Memory B cell (primary cell): ENCODE measurements around the gene CCND3.

Source experiments
- ATAC-seq: fragments of 150-1000 bp; cut with Tn5 transposase; 2 replicates; pipeline ENCODE4 v1.10.0; 2021; ENCODE audit warnings: low read depth, mild to moderate bottlenecking, moderate library complexity
- DNase-seq, 2 donors: peaks; one replicate each; pipeline ENCODE4 v3.0.0; 2022; ENCODE audit warnings: low spot score in 2 of 2
- H3K27ac Mint-ChIP-seq: one replicate; pipeline ENCODE4 v1.8.0; 2022; ENCODE audit warnings: mild to moderate bottlenecking, moderate library complexity, mixed read lengths
- H3K27me3 Mint-ChIP-seq: one replicate; pipeline ENCODE4 v1.8.0; 2022; ENCODE audit warnings: mixed read lengths
- H3K36me3 Mint-ChIP-seq: one replicate; pipeline ENCODE4 v1.8.0; 2022; ENCODE audit warnings: mild to moderate bottlenecking, mixed read lengths
- H3K4me1 Mint-ChIP-seq: one replicate; pipeline ENCODE4 v1.8.0; 2022; ENCODE audit warnings: mixed read lengths
- H3K4me3 Mint-ChIP-seq: one replicate; pipeline ENCODE4 v1.8.0; 2022; ENCODE audit warnings: mild to moderate bottlenecking, moderate library complexity, mixed read lengths
- H3K9me3 Mint-ChIP-seq: one replicate; pipeline ENCODE4 v1.8.0; 2022; ENCODE audit warnings: mixed read lengths

The CCND3 gene

GRCh38 chr6:41887331-41887751, 54.3 kb downstream of the CCND3 start:
- Mint-ChIP-seq H3K4me1 (no peaks in the 10 kb centered on the region), H3K27me3 (no peaks in the 10 kb centered on the region), H3K27ac (no peak overlapping the region), H3K9me3 (no peaks in the 10 kb centered on the region), H3K4me3 (no peak overlapping the region), H3K36me3 (no peaks in the 10 kb centered on the region)
- ATAC-seq (no peak), DNase-seq (no peak)

DNA sequence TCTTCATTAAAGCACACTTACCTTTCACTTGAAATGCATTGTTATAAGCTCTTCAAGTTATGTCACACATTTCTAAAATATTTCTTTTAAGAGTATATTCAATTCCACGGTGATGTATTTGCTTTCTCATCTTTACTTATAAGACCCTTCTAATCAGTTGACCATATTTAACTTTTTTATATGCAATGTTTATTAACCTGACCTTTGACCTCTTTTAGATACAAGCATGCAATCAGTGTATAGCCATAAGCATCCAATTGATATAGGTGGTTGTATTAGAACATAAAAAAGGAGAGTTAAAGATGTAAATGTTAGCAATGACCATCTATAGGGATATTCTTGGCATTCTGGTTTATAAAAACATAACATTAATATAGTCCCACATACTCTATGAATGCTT, 55.7 kb downstream of the CCND3 start:
- DNase-seq (no peak), ATAC-seq (no peak)
- Mint-ChIP-seq H3K27me3 (no peaks in the 10 kb centered on the region), H3K4me1 (no peaks in the 10 kb centered on the region), H3K9me3 (no peaks in the 10 kb centered on the region), H3K27ac (no peak overlapping the region), H3K4me3 (no peak overlapping the region), H3K36me3 (no peaks in the 10 kb centered on the region)

GRCh38 chr6:41884957-41885356, 56.7 kb downstream of the CCND3 start:
- H3K4me1 Mint-ChIP-seq: no peaks in the 10 kb centered on the region
- H3K4me3 Mint-ChIP-seq: no peak overlapping the region
- no peaks in the 10 kb centered on the region for H3K9me3 Mint-ChIP-seq
- no peak overlapping the region for H3K27ac Mint-ChIP-seq
- DNase-seq (no peak), ATAC-seq (no peak)
- peaks cover 2% of the 10 kb centered on the region for H3K36me3 Mint-ChIP-seq
- no peaks in the 10 kb centered on the region for H3K27me3 Mint-ChIP-seq
